GM23338 (cell line): ENCODE results near the gene NPHS1. TPM values are rescaled to one million over a fixed set of nuclear protein-coding genes. Genes with fewer than 3 reads are reported as not detected.
A peak's percentile ranks its signal among the peaks of the same experiment; 100 is the strongest.

Source experiments
- ATAC-seq: fragments of 200-7000 bp; cut with Tn5 transposase; 3 replicates; pipeline ENCODE4 v1.9.1; 2020
- DNase-seq: peaks from one replicate; pipeline ENCODE4 v3.0.0-alpha.2; 2015; ENCODE audit warnings: low spot score
- H2AFZ ChIP-seq: fragments of 200-600 bp; sonication (generic); 2 replicates; pipeline ENCODE4 v1.8.0; 2016; ENCODE audit warnings: antibody characterized with exemption, mild to moderate bottlenecking, moderate library complexity
- H3F3A ChIP-seq: fragments of 200-600 bp; sonication (generic); replicated peaks from 2 replicates; pipeline ENCODE4 v1.8.0; 2017; ENCODE audit warnings: antibody characterized with exemption, mixed run types, low read depth
- H3K27ac ChIP-seq: fragments of 200-600 bp; sonication (generic); 2 replicates; pipeline ENCODE4 v1.6.1; 2016; ENCODE audit warnings: low read depth
- H3K27me3 ChIP-seq: fragments of 200-600 bp; sonication (generic); 2 replicates; pipeline ENCODE4 v1.8.0; 2016; ENCODE audit warnings: mild to moderate bottlenecking, mixed run types, moderate library complexity; ENCODE audit not compliant: insufficient read depth
- H3K36me3 ChIP-seq: fragments of 200-600 bp; sonication (generic); 2 replicates; pipeline ENCODE4 v1.8.0; 2016; ENCODE audit warnings: mild to moderate bottlenecking; ENCODE audit not compliant: insufficient read depth
- H3K4me1 ChIP-seq: fragments of 200-600 bp; sonication (generic); 2 replicates; pipeline ENCODE4 v1.8.0; 2016; ENCODE audit warnings: mild to moderate bottlenecking, moderate library complexity; ENCODE audit not compliant: insufficient read depth
- H3K4me2 ChIP-seq: fragments of 200-600 bp; sonication (generic); 2 replicates; pipeline ENCODE4 v1.7.1; 2017; ENCODE audit warnings: mixed run types
- H3K4me3 ChIP-seq: fragments of 200-600 bp; sonication (generic); 2 replicates; pipeline ENCODE4 v1.6.1; 2016; ENCODE audit warnings: mixed run types
- H3K79me2 ChIP-seq: fragments of 200-600 bp; sonication (generic); replicated peaks from 2 replicates; pipeline ENCODE4 v1.8.0; 2017; ENCODE audit warnings: mild to moderate bottlenecking; ENCODE audit not compliant: insufficient read depth
- H3K9me2 ChIP-seq: fragments of 200-600 bp; sonication (generic); 2 replicates; pipeline ENCODE4 v1.8.0; 2017; ENCODE audit not compliant: insufficient read depth
- H4K20me1 ChIP-seq: fragments of 200-600 bp; sonication (generic); replicated peaks from 2 replicates; pipeline ENCODE4 v1.8.0; 2017; ENCODE audit warnings: mild to moderate bottlenecking; ENCODE audit not compliant: insufficient read depth
- H3K27ac Mint-ChIP-seq: 2 replicates; pipeline ENCODE4 v1.8.0; 2020; ENCODE audit warnings: inconsistent platforms, mild to moderate bottlenecking, moderate library complexity, mixed read lengths
- H3K27me3 Mint-ChIP-seq: 3 replicates; pipeline ENCODE4 v1.8.0; 2022; ENCODE audit warnings: low read depth, mild to moderate bottlenecking, moderate library complexity, mixed read lengths, inconsistent platforms; ENCODE audit not compliant: insufficient read depth, poor library complexity
- H3K36me3 Mint-ChIP-seq: 3 replicates; pipeline ENCODE4 v1.8.0; 2021; ENCODE audit warnings: low read depth, mild to moderate bottlenecking, inconsistent platforms, moderate library complexity, mixed read lengths
- H3K4me1 Mint-ChIP-seq: 3 replicates; pipeline ENCODE4 v1.8.0; 2020; ENCODE audit warnings: mild to moderate bottlenecking, inconsistent platforms, mixed read lengths
- H3K4me3 Mint-ChIP-seq: 3 replicates; pipeline ENCODE4 v1.8.0; 2021; ENCODE audit warnings: moderate library complexity, mild to moderate bottlenecking, inconsistent platforms, mixed read lengths
- H3K9me3 Mint-ChIP-seq: 3 replicates; pipeline ENCODE4 v1.8.0; 2020; ENCODE audit warnings: moderate library complexity, mild to moderate bottlenecking, inconsistent platforms, mixed read lengths
- CREB1 ChIP-seq: fragments of 250-450 bp; sonication (Bioruptor Pico); IDR thresholded peaks from 2 replicates; pipeline ENCODE4 v1.5.0; 2020; ENCODE audit warnings: low read depth, mild to moderate bottlenecking, moderate library complexity
- EZH2 ChIP-seq: fragments of 200-600 bp; sonication (generic); IDR thresholded peaks from one replicate; pipeline ENCODE4 v1.8.0; 2017; ENCODE audit warnings: antibody characterized with exemption, mild to moderate bottlenecking, low read depth; ENCODE audit not compliant: unreplicated experiment
- EZH2phosphoT487 ChIP-seq: fragments of 200-600 bp; sonication (generic); IDR thresholded peaks from one replicate; pipeline ENCODE4 v1.8.1; 2018; ENCODE audit warnings: antibody characterized with exemption; ENCODE audit not compliant: unreplicated experiment
- JUNB ChIP-seq: IDR thresholded peaks from one replicate; pipeline ENCODE4 v1.6.1; 2016; ENCODE audit warnings: antibody characterized with exemption; ENCODE audit not compliant: unreplicated experiment
- ZNF331 ChIP-seq: fragments of 250-450 bp; sonication (Bioruptor Pico); IDR thresholded peaks from 2 replicates; pipeline ENCODE4 v1.5.0; 2020; ENCODE audit warnings: low read depth, mild to moderate bottlenecking, moderate library complexity
- polyA plus RNA-seq: library from polyadenylated mRNA; unstranded; fragments of >200 nt; fragmentation: Nextera tagmentation; extraction: Ambion mirVana; gene quantifications from 2 replicates; pipeline ENCODE4 v1.2.1, GENCODE V29; 2016
- total RNA-seq: library from RNA; depleted of rRNA; stranded (reverse); fragments of >200 nt; shearing (Covaris generic); gene quantifications from 2 replicates; pipeline ENCODE4 v1.2.3, GENCODE V29; 2014
- TF ChIP-seq, protein P1 (sequence below), 2 experiments: fragments of 200-600 bp in 1 of 2; sonication (generic) in 1 of 2; conservative IDR thresholded peaks; 2 replicates each; pipeline versions ENCODE4 v1.5.1 to v1.6.1; 2016 to 2017; ENCODE audit warnings: antibody characterized with exemption in 2 of 2, low read depth in 2 of 2, mild to moderate bottlenecking in 2 of 2, moderate library complexity in 1 of 2
- TF ChIP-seq, protein P2 (sequence below): IDR thresholded peaks from 2 replicates; pipeline ENCODE4 v1.6.1; 2016; ENCODE audit warnings: antibody characterized with exemption
- TF ChIP-seq, protein P3 (sequence below): IDR thresholded peaks from one replicate; pipeline ENCODE4 v1.6.1; 2018; ENCODE audit warnings: antibody characterized with exemption; ENCODE audit not compliant: unreplicated experiment

NPHS1 gene
- total and polyA plus RNA-seq, 2 experiments from 2014 or later: 1.0 to 1.3 TPM

DNA sequence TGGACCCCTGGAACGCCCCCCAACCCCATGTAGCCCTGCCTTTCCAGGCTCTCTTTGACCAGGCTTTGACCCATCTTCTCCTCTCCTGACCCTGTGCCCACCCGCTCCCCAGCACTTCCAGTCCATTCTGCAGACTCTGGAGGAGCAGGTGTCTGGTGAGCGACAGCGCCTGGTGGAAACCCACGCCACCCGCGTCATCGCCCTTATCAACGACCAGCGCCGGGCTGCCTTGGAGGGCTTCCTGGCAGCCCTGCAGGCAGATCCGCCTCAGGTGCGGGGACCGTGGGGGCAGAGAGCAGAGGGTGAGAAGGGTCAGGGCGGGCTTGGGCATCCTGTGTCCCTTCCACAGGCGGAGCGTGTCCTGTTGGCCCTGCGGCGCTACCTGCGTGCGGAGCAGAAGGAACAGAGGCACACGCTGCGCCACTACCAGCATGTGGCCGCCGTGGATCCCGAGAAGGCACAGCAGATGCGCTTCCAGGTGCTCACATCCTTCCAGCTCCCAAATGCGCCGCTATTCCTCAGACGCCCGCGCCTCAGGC, 22.2 kb upstream of the NPHS1 start:
- Mint-ChIP-seq H3K27me3 (peaks cover 26% of the 10 kb centered on the region), H3K4me3 (no peak overlapping the region), H3K27ac (no peak overlapping the region), H3K4me1 (peaks cover 25% of the 10 kb centered on the region), H3K36me3 (no peaks in the 10 kb centered on the region; the same call in 2 of the 3 replicates), H3K9me3 (no peaks in the 10 kb centered on the region; the same call in 2 of the 3 replicates)
- Histone ChIP-seq H3K79me2 (no peaks in the 10 kb centered on the region), H2AFZ (no peak overlapping the region), H3K27ac (no peak overlapping the region), H3K4me2 (no peak overlapping the region), H4K20me1 (no peaks in the 10 kb centered on the region), H3K9me2 (no peaks in the 10 kb centered on the region), H3K4me3 (no peak overlapping the region), H3K36me3 (no peaks in the 10 kb centered on the region), H3K4me1 (peaks cover 3% of the 10 kb centered on the region; the same call in 1 of the 2 replicates), H3F3A (peaks cover 4% of the 10 kb centered on the region; the same call in 1 of the 2 replicates), H3K27me3 (0 out of 2 replicates have a peak, but pooled peaks cover 4% of the 10 kb centered on the region)
- no peak for ATAC-seq
- no peak for DNase-seq
- TF ChIP-seq CREB1 (CRISPR knock-in tag): no peak
- no peak for TF ChIP-seq EZH2
- TF ChIP-seq, protein P1, sequence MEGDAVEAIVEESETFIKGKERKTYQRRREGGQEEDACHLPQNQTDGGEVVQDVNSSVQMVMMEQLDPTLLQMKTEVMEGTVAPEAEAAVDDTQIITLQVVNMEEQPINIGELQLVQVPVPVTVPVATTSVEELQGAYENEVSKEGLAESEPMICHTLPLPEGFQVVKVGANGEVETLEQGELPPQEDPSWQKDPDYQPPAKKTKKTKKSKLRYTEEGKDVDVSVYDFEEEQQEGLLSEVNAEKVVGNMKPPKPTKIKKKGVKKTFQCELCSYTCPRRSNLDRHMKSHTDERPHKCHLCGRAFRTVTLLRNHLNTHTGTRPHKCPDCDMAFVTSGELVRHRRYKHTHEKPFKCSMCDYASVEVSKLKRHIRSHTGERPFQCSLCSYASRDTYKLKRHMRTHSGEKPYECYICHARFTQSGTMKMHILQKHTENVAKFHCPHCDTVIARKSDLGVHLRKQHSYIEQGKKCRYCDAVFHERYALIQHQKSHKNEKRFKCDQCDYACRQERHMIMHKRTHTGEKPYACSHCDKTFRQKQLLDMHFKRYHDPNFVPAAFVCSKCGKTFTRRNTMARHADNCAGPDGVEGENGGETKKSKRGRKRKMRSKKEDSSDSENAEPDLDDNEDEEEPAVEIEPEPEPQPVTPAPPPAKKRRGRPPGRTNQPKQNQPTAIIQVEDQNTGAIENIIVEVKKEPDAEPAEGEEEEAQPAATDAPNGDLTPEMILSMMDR (conservative IDR thresholded peaks at IDR 0.05; ENCODE audit: low read depth in 2 of 2): no peak

GRCh38 chr19:35872180-35872579, 19.9 kb upstream of the NPHS1 start:
- Histone ChIP-seq H3K4me3 (no peak overlapping the region), H3F3A (peaks cover 15% of the 10 kb centered on the region; the same call in 1 of the 2 replicates), H3K27ac (no peak overlapping the region), H2AFZ (0 out of 2 replicates have a peak overlapping the region, but pooled peaks have one; percentile 5), H3K4me2 (no peak overlapping the region), H3K79me2 (no peaks in the 10 kb centered on the region), H3K9me2 (no peaks in the 10 kb centered on the region), H3K27me3 (peaks cover 11% of the 10 kb centered on the region), H3K36me3 (no peaks in the 10 kb centered on the region), H4K20me1 (no peaks in the 10 kb centered on the region), H3K4me1 (peaks cover 12% of the 10 kb centered on the region)
- Mint-ChIP-seq H3K4me1 (peaks cover 23% of the 10 kb centered on the region), H3K36me3 (no peaks in the 10 kb centered on the region; the same call in 2 of the 3 replicates), H3K27ac (peak overlapping the region; percentile 77), H3K9me3 (no peaks in the 10 kb centered on the region; the same call in 2 of the 3 replicates), H3K27me3 (peaks cover 29% of the 10 kb centered on the region), H3K4me3 (peak overlapping the region; percentile 26; the same call in 2 of the 3 replicates)
- TF ChIP-seq JUNB: no peak
- TF ChIP-seq, protein P2, sequence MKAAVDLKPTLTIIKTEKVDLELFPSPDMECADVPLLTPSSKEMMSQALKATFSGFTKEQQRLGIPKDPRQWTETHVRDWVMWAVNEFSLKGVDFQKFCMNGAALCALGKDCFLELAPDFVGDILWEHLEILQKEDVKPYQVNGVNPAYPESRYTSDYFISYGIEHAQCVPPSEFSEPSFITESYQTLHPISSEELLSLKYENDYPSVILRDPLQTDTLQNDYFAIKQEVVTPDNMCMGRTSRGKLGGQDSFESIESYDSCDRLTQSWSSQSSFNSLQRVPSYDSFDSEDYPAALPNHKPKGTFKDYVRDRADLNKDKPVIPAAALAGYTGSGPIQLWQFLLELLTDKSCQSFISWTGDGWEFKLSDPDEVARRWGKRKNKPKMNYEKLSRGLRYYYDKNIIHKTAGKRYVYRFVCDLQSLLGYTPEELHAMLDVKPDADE: peak; percentile 98
- ATAC-seq: peak; percentile 2; the same call in 1 of the 3 replicates
- peak; percentile 63 for DNase-seq

GRCh38 chr19:35871611-35872010, 19.3 kb upstream of the NPHS1 start:
- Histone ChIP-seq H4K20me1 (no peaks in the 10 kb centered on the region), H3K4me3 (no peak overlapping the region), H3K79me2 (no peaks in the 10 kb centered on the region), H3K9me2 (no peaks in the 10 kb centered on the region), H3F3A (peaks cover 15% of the 10 kb centered on the region; the same call in 1 of the 2 replicates), H3K27ac (no peak overlapping the region), H3K36me3 (no peaks in the 10 kb centered on the region), H3K4me2 (no peak overlapping the region), H2AFZ (no peak overlapping the region), H3K4me1 (peaks cover 12% of the 10 kb centered on the region), H3K27me3 (peaks cover 16% of the 10 kb centered on the region)
- no peak overlapping the region for H3K4me3 Mint-ChIP-seq
- H3K9me3 Mint-ChIP-seq: no peaks in the 10 kb centered on the region; the same call in 2 of the 3 replicates
- ATAC-seq: no peak
- no peak overlapping the region; the same call in 1 of the 2 replicates for H3K27ac Mint-ChIP-seq
- H3K4me1 Mint-ChIP-seq: peaks cover 23% of the 10 kb centered on the region
- no peaks in the 10 kb centered on the region; the same call in 2 of the 3 replicates for H3K36me3 Mint-ChIP-seq
- DNase-seq: no peak
- peaks cover 29% of the 10 kb centered on the region for H3K27me3 Mint-ChIP-seq
- TF ChIP-seq JUNB (no peak), EZH2phosphoT487 (no peak), ZNF331 (no peak)
- TF ChIP-seq, protein P3, sequence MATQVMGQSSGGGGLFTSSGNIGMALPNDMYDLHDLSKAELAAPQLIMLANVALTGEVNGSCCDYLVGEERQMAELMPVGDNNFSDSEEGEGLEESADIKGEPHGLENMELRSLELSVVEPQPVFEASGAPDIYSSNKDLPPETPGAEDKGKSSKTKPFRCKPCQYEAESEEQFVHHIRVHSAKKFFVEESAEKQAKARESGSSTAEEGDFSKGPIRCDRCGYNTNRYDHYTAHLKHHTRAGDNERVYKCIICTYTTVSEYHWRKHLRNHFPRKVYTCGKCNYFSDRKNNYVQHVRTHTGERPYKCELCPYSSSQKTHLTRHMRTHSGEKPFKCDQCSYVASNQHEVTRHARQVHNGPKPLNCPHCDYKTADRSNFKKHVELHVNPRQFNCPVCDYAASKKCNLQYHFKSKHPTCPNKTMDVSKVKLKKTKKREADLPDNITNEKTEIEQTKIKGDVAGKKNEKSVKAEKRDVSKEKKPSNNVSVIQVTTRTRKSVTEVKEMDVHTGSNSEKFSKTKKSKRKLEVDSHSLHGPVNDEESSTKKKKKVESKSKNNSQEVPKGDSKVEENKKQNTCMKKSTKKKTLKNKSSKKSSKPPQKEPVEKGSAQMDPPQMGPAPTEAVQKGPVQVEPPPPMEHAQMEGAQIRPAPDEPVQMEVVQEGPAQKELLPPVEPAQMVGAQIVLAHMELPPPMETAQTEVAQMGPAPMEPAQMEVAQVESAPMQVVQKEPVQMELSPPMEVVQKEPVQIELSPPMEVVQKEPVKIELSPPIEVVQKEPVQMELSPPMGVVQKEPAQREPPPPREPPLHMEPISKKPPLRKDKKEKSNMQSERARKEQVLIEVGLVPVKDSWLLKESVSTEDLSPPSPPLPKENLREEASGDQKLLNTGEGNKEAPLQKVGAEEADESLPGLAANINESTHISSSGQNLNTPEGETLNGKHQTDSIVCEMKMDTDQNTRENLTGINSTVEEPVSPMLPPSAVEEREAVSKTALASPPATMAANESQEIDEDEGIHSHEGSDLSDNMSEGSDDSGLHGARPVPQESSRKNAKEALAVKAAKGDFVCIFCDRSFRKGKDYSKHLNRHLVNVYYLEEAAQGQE: no peak
- TF ChIP-seq, protein P2: no peak
